Subcutaneous adipose tissue (tissue), 4 donors: ENCODE results near the gene CORO2B. TPM values are rescaled to one million over a fixed set of nuclear protein-coding genes. Genes with fewer than 3 reads are reported as not detected.

Experiments used
- CTCF ChIP-seq: fragments of 450-650 bp; IDR thresholded peaks from one replicate; pipeline ENCODE4 v1.5.1; 2016; ENCODE audit warnings: low read depth, mild to moderate bottlenecking, control low read depth, antibody characterized with exemption, moderate library complexity
- total RNA-seq, 4 donors: library from RNA; depleted of rRNA; stranded (reverse); fragments of >200 nt; gene quantifications; one replicate each; pipeline ENCODE4 v1.1.0, GENCODE V29; 2016

CORO2B gene
- total RNA-seq, 4 donors from 2014 or later = 5.4 to 15.3 (median 9.7) TPM

- TF ChIP-seq CTCF = no peak
Measured at GRCh38 chr15:68696414-68697363, 117.9 kb downstream of the CORO2B start.

DNA sequence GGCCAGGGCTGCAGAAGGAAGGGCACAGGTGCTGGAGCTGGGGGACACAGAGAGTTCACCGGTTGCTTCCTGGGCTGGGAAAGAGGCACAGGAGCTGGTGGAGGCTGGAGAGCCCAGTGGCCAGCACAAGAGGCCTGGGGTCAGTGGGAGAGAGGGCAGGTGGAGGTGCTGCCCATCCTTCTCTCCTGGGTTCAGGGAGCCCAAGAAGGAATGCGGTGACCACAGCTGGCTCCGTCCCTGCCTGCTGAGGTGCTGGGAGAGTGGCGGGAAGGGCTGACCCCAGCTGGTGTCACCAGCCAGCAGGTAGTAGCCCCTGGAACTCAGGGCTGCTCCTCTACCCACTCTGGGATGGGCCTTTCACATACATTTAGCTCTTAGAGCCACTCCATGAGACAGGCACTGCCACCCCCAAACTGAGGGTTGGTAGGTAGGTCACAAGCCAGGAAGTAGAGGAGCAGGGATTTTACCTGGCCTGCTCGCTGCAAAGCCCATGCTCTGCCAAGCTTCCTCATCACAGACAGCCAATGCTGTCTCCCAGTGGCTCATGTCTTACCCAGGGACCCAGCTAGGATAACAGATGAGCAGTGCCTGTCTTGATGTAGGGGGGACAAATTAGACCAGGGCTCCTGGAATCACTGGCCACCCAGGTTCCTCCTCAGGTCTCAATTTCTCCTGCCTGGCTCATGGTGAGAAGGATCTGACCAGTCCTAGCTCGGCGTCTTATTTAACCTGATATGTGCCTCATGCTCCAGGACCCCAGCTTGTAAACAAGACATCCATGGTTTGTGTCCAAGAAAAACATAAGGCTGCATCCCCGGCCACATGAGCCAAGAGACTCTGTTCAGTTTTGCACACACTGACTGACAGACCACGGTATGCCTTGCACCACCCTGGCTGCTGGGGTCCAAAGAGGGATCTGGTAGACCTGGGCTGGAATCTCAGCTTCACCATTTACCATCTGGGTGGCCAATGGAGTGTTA lies 119.2 kb downstream of the CORO2B start:
- TF ChIP-seq CTCF = no peak

DNA sequence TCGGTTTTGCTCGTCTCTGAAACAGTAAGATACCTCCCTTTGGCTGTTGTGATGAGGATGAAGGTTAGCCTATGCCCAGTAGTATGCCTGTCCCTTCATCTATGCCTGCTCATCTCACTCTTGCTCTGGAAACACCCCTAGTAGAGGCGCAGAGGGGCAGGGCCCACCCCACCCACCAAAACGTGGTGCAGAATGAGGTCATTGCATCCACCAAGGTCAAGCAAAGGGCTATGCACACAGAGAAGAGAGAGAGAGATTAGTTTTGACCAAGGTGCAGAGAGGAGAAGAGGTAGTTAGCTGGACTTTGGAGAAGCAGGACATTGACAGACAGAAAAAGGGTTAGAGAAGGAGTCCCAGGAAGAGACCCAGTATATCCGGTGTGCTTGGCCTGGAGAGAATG lies 119.9 kb downstream of the CORO2B start:
- TF ChIP-seq CTCF = no peak

DNA sequence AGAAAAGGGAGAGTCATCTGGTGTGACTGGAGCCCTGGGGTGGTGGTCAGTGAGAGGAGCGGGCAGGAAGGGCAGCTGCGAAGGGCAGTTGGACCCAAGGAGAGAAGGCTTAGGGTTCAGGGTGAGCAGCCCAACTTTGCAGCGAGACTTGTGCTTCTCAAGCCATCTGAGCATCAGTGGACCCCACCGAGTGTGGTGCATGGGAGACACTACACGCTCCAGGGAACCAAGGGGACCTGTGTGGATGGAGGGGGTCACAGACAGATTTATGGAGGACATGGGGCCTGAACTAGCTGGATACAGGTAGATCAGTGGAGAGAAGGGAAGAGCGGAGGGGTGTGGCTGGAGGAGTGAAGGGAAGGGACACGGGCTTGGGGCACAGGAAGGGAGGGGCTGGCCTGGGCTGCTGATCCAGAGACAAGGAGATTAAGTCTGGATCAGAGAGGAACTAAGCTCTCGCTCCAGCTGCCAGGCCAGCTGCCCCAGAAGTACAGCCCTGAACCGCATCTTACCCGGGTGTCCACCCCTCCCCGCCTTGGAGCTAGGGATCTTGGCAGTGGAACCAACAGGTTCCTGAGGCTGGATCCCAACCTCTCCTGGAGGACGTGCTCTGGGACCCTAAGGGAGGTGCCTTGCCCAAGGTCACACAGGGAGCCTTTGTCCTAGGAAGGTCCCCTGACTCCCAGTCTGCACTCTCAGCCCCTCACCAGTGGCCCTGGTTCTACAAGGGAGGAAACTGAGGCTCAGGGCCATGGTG lies 120.5 kb downstream of the CORO2B start:
- no peak for TF ChIP-seq CTCF

- no peak for TF ChIP-seq CTCF
Measured at GRCh38 chr15:68699881-68700454, 121.2 kb downstream of the CORO2B start.

DNA sequence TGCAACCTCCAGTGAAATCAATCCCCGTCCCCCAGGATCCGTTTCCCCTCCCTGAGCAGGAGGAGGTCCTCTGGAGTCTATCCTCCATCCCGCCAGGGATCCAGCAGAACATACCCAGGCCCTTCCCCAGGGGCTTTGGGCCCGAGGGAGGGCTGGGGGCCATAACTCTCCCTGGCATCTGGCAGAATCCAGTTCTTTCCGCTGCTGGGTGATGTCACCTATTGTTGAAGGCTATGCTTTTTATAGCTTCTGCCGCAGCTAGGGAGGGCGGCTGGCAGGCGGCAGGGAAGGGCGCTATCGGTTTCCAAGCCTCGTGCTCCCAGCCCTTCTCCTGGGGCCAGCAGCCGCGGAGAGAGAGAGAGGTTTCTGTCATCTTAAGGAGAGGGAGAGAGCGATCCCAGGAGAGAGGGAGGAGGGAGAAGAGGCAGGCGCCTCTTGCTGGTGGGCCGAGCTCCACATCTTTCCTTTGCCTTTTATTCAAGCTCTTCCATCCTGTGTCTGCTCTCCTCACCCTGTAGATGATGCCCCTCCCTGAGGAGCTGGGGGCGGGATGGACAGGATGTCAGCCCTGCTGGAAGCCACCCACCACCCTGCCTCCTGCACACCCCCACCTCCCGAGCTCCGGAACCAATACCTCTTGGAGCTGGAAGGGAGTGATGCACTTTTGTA lies 121.8 kb downstream of the CORO2B start:
- no peak for TF ChIP-seq CTCF
